ENCODE measurements around the gene ADPRHL1.

ADPRHL1 gene

GRCh38 chr13:113466383-113466782 is 13.1 kb upstream of the ADPRHL1 start:
- in situ Hi-C loops (cut with HindIII; ENCODE audit: low sequenced_read_pairs), result no loop called here
- H3K4me3 ChIP-seq (ENCODE audit: low read depth, low read length), result no peak overlapping the region
- no peak for DNase-seq (ENCODE audit: low read depth)
- no peak for TF ChIP-seq CTCF (IDR thresholded peaks at IDR 0.05; ENCODE audit: low read depth, low read length, missing control alignments)

DNA sequence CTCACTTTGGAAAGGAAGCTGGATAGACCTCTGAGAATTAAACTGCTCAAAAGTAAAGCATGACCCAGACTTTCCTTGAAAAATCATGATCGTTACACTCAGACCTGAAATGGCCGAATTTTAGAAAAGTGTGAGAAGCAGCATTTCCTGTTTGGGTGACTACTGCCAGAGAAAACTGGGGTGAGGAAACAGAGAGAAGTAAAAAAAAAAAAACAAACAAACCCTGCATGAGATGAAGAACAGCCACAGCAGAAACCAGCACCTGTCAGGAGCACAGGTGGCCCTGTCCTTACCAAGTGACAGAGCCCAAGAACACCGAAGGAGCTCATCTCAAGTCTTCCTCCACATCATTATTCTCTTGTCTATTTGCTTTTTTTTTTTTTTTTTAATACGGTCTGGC is 12.0 kb upstream of the ADPRHL1 start:
- no peak for DNase-seq (ENCODE audit: low read depth)
- no peak overlapping the region for H3K4me3 ChIP-seq (ENCODE audit: low read depth, low read length)
- TF ChIP-seq CTCF (IDR thresholded peaks at IDR 0.05; ENCODE audit: low read depth, low read length, missing control alignments), result no peak
- in situ Hi-C loops (cut with HindIII; ENCODE audit: low sequenced_read_pairs), result no loop called here

DNA sequence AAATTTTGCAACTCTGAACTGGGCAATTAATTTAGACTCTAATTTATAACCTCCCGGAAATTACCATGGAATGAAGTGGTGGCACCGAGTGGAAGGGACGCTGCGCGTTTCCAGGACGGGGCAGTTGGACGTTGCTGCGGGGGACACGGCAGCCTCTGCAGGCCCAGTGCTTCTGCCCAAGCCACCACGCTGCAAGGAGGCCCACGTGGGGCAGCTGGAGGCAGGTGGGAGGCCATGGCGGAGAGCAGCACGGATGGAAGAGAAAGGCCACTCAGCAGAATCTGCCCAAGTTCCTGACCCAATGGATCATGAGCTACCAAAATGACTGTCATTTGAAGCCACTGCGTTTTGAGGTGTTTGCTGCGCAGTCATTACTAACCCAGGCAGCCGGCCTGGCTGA is 11.2 kb upstream of the ADPRHL1 start:
- no peak for DNase-seq (ENCODE audit: low read depth)
- no peak for TF ChIP-seq CTCF (IDR thresholded peaks at IDR 0.05; ENCODE audit: low read depth, low read length, missing control alignments)
- no peak overlapping the region for H3K4me3 ChIP-seq (ENCODE audit: low read depth, low read length)
- in situ Hi-C loops (cut with HindIII; ENCODE audit: low sequenced_read_pairs), result no loop called here

- in situ Hi-C loops (cut with HindIII; ENCODE audit: low sequenced_read_pairs), result no loop called here
- H3K4me3 ChIP-seq (ENCODE audit: low read depth, low read length), result no peak overlapping the region
- TF ChIP-seq CTCF (IDR thresholded peaks at IDR 0.05; ENCODE audit: low read depth, low read length, missing control alignments), result no peak
- no peak for DNase-seq (ENCODE audit: low read depth)
These were observed 7.9 kb upstream of the ADPRHL1 start for GRCh38 chr13:113461022-113461751.

GRCh38 chr13:113460599-113460998 is 7.3 kb upstream of the ADPRHL1 start:
- TF ChIP-seq CTCF (IDR thresholded peaks at IDR 0.05; ENCODE audit: low read depth, low read length, missing control alignments), result no peak
- in situ Hi-C loops (cut with HindIII; ENCODE audit: low sequenced_read_pairs), result no loop called here
- no peak for DNase-seq (ENCODE audit: low read depth)

DNA sequence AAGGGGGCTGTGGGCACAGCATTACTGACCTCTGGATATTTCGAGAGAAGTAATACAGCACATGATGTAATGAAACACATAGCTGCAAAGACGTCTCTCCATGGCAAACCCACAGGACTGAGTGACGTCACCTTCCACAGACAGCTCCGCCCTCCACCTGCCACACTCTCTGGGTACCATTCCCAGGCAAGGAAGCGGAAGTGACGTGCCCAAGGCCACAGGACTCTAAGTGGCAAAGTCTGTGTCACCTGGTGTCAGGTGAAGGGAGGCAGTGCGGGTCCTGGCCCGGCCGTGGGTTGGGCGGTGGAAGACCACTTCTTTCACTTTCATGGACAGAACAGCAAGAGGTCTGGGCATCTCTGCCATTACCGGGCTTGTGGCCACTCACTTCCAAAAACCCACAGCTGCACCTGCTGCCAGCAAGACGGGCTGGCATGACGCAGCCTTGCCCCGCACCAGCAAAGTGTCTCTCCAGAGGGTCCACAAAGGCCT is 6.8 kb upstream of the ADPRHL1 start:
- no peak for DNase-seq (ENCODE audit: low read depth)
- H3K4me3 ChIP-seq (ENCODE audit: low read depth, low read length), result no peak overlapping the region
- TF ChIP-seq CTCF (IDR thresholded peaks at IDR 0.05; ENCODE audit: low read depth, low read length, missing control alignments), result no peak
- in situ Hi-C loops (cut with HindIII; ENCODE audit: low sequenced_read_pairs), result no loop called here

More at GRCh38 chr13:113460599-113460998, 7.3 kb upstream of the ADPRHL1 start:
- no peak overlapping the region for H3K4me3 ChIP-seq (ENCODE audit: low read depth, low read length)

Data from astrocyte of the cerebellum (primary cell).